H1 (cell line): ENCODE measurements around the gene MESD. TPM values are rescaled to one million over a fixed set of nuclear protein-coding genes. Genes with fewer than 3 reads are reported as not detected.

Experiments
- CTCF ChIA-PET: fragments of 300-600 bp; sonication (Branson Sonifier 250); formaldehyde crosslinking; loops from one replicate; lab custom pipeline; 2021; ENCODE audit not compliant: partially characterized antibody; lab: Charles Lee
- POLR2A ChIA-PET: fragments of 300-600 bp; sonication (Branson Sonifier 250); formaldehyde crosslinking; loops from one replicate; lab custom pipeline; 2021; ENCODE audit warnings: inconsistent platforms; ENCODE audit not compliant: partially characterized antibody; lab: Charles Lee
- DNase-seq, 2 experiments: peaks; one replicate each; pipeline versions ENCODE4 v3.0.0 to v3.0.0-alpha.2; 2010 to 2022; ENCODE audit warnings: low spot score in 2 of 2, low read depth in 1 of 2, mixed read lengths in 1 of 2
- FAIRE-seq: peaks from 2 replicates; lab custom pipeline; 2011; peaks lifted over from hg19 to GRCh38; lab: Jason Lieb, UNC
- H2AFZ ChIP-seq: 2 replicates; pipeline ENCODE4 v1.8.1; 2012; ENCODE audit warnings: low read length, inconsistent platforms
- H2AK5ac ChIP-seq: 2 replicates; pipeline ENCODE4 v1.6.1; 2013; ENCODE audit warnings: low read depth, low read length
- H2BK120ac ChIP-seq: replicated peaks from 2 replicates; pipeline ENCODE3; 2013; ENCODE audit warnings: low read depth, low read length, inconsistent platforms
- H2BK12ac ChIP-seq: 2 replicates; pipeline ENCODE4 v1.6.1; 2013; ENCODE audit warnings: low read depth, low read length
- H2BK15ac ChIP-seq: 2 replicates; pipeline ENCODE4 v1.6.1; 2013; ENCODE audit warnings: low read length
- H2BK20ac ChIP-seq: 2 replicates; pipeline ENCODE4 v1.6.1; 2013; ENCODE audit warnings: low read length
- H2BK5ac ChIP-seq: 2 replicates; pipeline ENCODE4 v1.6.1; 2013; ENCODE audit warnings: low read depth, low read length
- H3K14ac ChIP-seq: 2 replicates; pipeline ENCODE4 v1.6.1; 2013; ENCODE audit warnings: inconsistent platforms; ENCODE audit not compliant: insufficient read length
- H3K18ac ChIP-seq: 2 replicates; pipeline ENCODE4 v1.6.1; 2013; ENCODE audit warnings: low read length; ENCODE audit errors: extremely low read depth
- H3K23ac ChIP-seq: 2 replicates; pipeline ENCODE4 v1.6.1; 2013; ENCODE audit warnings: inconsistent platforms; ENCODE audit not compliant: insufficient read length
- H3K23me2 ChIP-seq: 2 replicates; pipeline ENCODE4 v1.6.1; 2013; ENCODE audit warnings: low read depth, low read length
- H3K27ac ChIP-seq: 2 replicates; pipeline ENCODE4 v1.6.1; 2011; ENCODE audit warnings: low read depth, low read length, inconsistent platforms
- H3K27me3 ChIP-seq, 4 experiments: replicated peaks in 1 of 4; 1 replicate in 1 of 4; 2 replicates in 3 of 4; pipeline versions ENCODE4 v1.6.1 to v1.8.1; 2011 to 2013; ENCODE audit warnings: low read length in 3 of 4, mild to moderate bottlenecking in 3 of 4, inconsistent platforms in 2 of 4, mixed read lengths in 2 of 4, moderate library complexity in 1 of 4; ENCODE audit not compliant: control insufficient read depth in 3 of 4, insufficient read depth in 3 of 4; ENCODE audit errors: extremely low read depth in 1 of 4
- H3K36me3 ChIP-seq, 4 experiments: 2 replicates each; pipeline versions ENCODE4 v1.6.1 to v1.8.1; 2011 to 2013; ENCODE audit warnings: mild to moderate bottlenecking in 4 of 4, low read length in 3 of 4, moderate library complexity in 2 of 4, control low read depth in 1 of 4, inconsistent platforms in 1 of 4; ENCODE audit not compliant: insufficient read depth in 4 of 4, control insufficient read depth in 2 of 4
- H3K4ac ChIP-seq: replicated peaks from 2 replicates; pipeline ENCODE3; 2013; ENCODE audit warnings: low read length, low read depth, mixed read lengths, inconsistent platforms; ENCODE audit not compliant: insufficient read length
- H3K4me1 ChIP-seq, 4 experiments: replicated peaks in 1 of 4; 1 replicate in 1 of 4; 2 replicates in 3 of 4; pipeline versions ENCODE4 v1.6.1 to v1.8.1; 2011 to 2013; ENCODE audit warnings: low read length in 3 of 4, inconsistent platforms in 2 of 4, mixed read lengths in 1 of 4; ENCODE audit not compliant: insufficient read depth in 4 of 4, control insufficient read depth in 3 of 4
- H3K4me2 ChIP-seq, 2 experiments: 2 replicates each; pipeline versions ENCODE4 v1.6.1 to v1.8.1; 2011 to 2013; ENCODE audit warnings: low read depth in 2 of 2, low read length in 2 of 2, control low read depth in 1 of 2, inconsistent platforms in 1 of 2, mild to moderate bottlenecking in 1 of 2; ENCODE audit not compliant: insufficient read depth in 1 of 2
- H3K4me3 ChIP-seq, 4 experiments: fragments of 200-600, 300-600 bp in 1 of 4; sonication (generic), shearing (Covaris generic), sonication (Bioruptor Twin) in 1 of 4; 2 replicates each; pipeline versions ENCODE4 v1.5.1 to v1.8.1; 2011 to 2016; ENCODE audit warnings: low read length in 4 of 4, low read depth in 3 of 4, control low read depth in 2 of 4, inconsistent platforms in 2 of 4, mild to moderate bottlenecking in 2 of 4, mixed read lengths in 1 of 4, moderate library complexity in 1 of 4; ENCODE audit not compliant: insufficient read depth in 2 of 4; ENCODE audit errors: extremely low read depth in 1 of 4
- H3K56ac ChIP-seq: replicated peaks from 2 replicates; pipeline ENCODE3; 2013; ENCODE audit warnings: low read depth, mild to moderate bottlenecking, mixed read lengths, low read length, inconsistent platforms; ENCODE audit not compliant: insufficient read length
- H3K79me1 ChIP-seq: 2 replicates; pipeline ENCODE4 v1.6.1; 2013; ENCODE audit warnings: low read depth, low read length, control low read depth
- H3K79me2 ChIP-seq, 2 experiments: 2 replicates each; pipeline versions ENCODE4 v1.6.1 to v1.8.1; 2012 to 2013; ENCODE audit warnings: low read length in 2 of 2, mild to moderate bottlenecking in 2 of 2, inconsistent platforms in 1 of 2; ENCODE audit not compliant: insufficient read depth in 2 of 2, control insufficient read depth in 1 of 2
- H3K9ac ChIP-seq, 4 experiments: replicated peaks in 1 of 4; 1 replicate in 1 of 4; 2 replicates in 3 of 4; pipeline versions ENCODE4 v1.6.1 to v1.8.1; 2011 to 2013; ENCODE audit warnings: low read depth in 3 of 4, low read length in 3 of 4, control low read depth in 2 of 4, mild to moderate bottlenecking in 2 of 4, moderate library complexity in 2 of 4, inconsistent platforms in 1 of 4; ENCODE audit errors: extremely low read depth in 1 of 4
- H3K9me3 ChIP-seq, 2 experiments: 2 replicates each; pipeline versions ENCODE4 v1.6.1 to v1.8.1; 2012 to 2013; ENCODE audit warnings: mild to moderate bottlenecking in 2 of 2, moderate library complexity in 2 of 2, control low read depth in 1 of 2, inconsistent platforms in 1 of 2, low read depth in 1 of 2, low read length in 1 of 2, mixed read lengths in 1 of 2; ENCODE audit not compliant: insufficient read depth in 2 of 2
- H4K20me1 ChIP-seq, 2 experiments: replicated peaks in 1 of 2; 2 replicates each; pipeline versions ENCODE3 to v1.8.1; 2011 to 2013; ENCODE audit warnings: inconsistent platforms in 2 of 2, low read length in 2 of 2, mild to moderate bottlenecking in 1 of 2; ENCODE audit not compliant: insufficient read depth in 2 of 2, control insufficient read depth in 1 of 2
- H4K5ac ChIP-seq: 2 replicates; pipeline ENCODE4 v1.6.1; 2013; ENCODE audit warnings: low read length, low read depth, mixed read lengths, inconsistent platforms; ENCODE audit not compliant: insufficient read length
- H4K8ac ChIP-seq: 2 replicates; pipeline ENCODE4 v1.8.0; 2013; ENCODE audit warnings: mild to moderate bottlenecking, moderate library complexity, low read length, inconsistent platforms; ENCODE audit not compliant: insufficient read depth; ENCODE audit errors: extremely low read depth
- H4K91ac ChIP-seq: replicated peaks from 2 replicates; pipeline ENCODE3; 2013; ENCODE audit warnings: low read length, mixed read lengths, inconsistent platforms; ENCODE audit not compliant: insufficient read length
- BCL11A ChIP-seq, 2 experiments: IDR thresholded peaks; one replicate each; pipeline ENCODE4 v1.6.1; 2011; ENCODE audit warnings: low read depth in 2 of 2, low read length in 2 of 2, mild to moderate bottlenecking in 2 of 2
- PHF8 ChIP-seq: fragments of 200-600 bp; sonication (generic); conservative IDR thresholded peaks from 2 replicates; pipeline ENCODE4 v1.7.1; 2012; ENCODE audit warnings: low read depth, mild to moderate bottlenecking, inconsistent platforms, low read length, moderate library complexity
- WGBS, 2 experiments: shearing (Covaris generic) in 1 of 2; methylation state at CpG; one replicate each; pipeline versions ENCODE4 v1.1.6 to v1.1.7; 2013 to 2015; ENCODE audit warnings: low lambda C conversion rate in 2 of 2, mixed read lengths in 2 of 2, inconsistent platforms in 1 of 2, low coverage in 1 of 2, missing lambda C conversion rate in 1 of 2; ENCODE audit not compliant: insufficient replicate concordance in 2 of 2, insufficient coverage in 1 of 2, insufficient read length in 1 of 2; ENCODE audit errors: extremely low coverage in 1 of 2, missing lambda C conversion rate in 1 of 2; 5-methylcytosine and 5-hydroxymethylcytosine counted together
- polyA plus RNA-seq, 7 experiments: library from polyadenylated mRNA; depleted of rRNA in 3 of 7; stranded (reverse) in 5 of 7; unstranded in 2 of 7; fragments of >200 nt in 5 of 7; fragments of 200-250 nt in 2 of 7; gene quantifications; 1 replicate in 5 of 7; 2 replicates in 1 of 7; 4 replicates in 1 of 7; pipeline versions ENCODE4 v1.2.1 to v1.2.3, GENCODE V29; 2011 to 2013; ENCODE audit warnings: missing spikeins in 2 of 7, mixed read lengths in 2 of 7
- total RNA-seq: library from RNA; stranded (reverse); fragmentation: NEBNext Ultra II Directional; extraction: Animal tissue kit (Norgen Biotek cat#: 25700); gene quantifications from 2 replicates; pipeline ENCODE4 v1.2.1, GENCODE V29; 2021

MESD gene
- total and polyA plus RNA-seq, 2 of the 8 experiments (the other 6 are each of a cell fraction or from before 2014, with no cell fraction given) = 11.0 to 28.3 TPM

DNA sequence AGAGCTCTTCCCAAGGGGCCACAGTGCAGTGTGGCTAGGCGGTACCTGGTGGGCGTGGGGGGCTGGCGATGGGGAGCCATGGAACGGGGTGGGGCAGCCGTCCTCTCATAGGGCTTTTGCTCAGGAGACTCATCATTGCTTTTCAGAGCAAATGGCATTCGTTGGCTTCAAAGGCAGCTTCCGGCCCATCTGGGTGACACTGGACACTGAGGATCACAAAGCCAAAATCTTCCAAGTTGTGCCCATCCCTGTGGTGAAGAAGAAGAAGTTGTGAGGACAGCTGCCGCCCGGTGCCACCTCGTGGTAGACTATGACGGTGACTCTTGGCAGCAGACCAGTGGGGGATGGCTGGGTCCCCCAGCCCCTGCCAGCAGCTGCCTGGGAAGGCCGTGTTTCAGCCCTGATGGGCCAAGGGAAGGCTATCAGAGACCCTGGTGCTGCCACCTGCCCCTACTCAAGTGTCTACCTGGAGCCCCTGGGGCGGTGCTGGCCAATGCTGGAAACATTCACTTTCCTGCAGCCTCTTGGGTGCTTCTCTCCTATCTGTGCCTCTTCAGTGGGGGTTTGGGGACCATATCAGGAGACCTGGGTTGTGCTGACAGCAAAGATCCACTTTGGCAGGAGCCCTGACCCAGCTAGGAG lies 40.8 kb downstream of the MESD start:
- no peak overlapping the region for H3K18ac ChIP-seq
- no peak overlapping the region for H2BK120ac ChIP-seq
- H4K8ac ChIP-seq = no peak overlapping the region; the same call in 1 of the 2 replicates
- no peak overlapping the region for H2AFZ ChIP-seq
- H3K4me1 ChIP-seq = peaks cover 0 to 3% (median 0%) of the 10 kb centered on the region in 4 experiments; a peak in 2 of 7 replicates
- no peak overlapping the region for H3K4ac ChIP-seq
- ChIA-PET CTCF (interaction anchor here (1.2 to 2.0 kb wide), 5 partner anchors 8 to 48 kb away, joined by 3 to 10 read pairs (median 4); no protein-coding TSS in a partner anchor), POLR2A (no interaction called here)
- no peaks in the 10 kb centered on the region for H3K27me3 ChIP-seq
- WGBS, 2 experiments = 93% methylated on average over 9 of the region's 13 CpGs; no CpG with 5 or more reads in 1 of the 2 experiments
- no peaks in the 10 kb centered on the region for H3K79me2 ChIP-seq
- no peak overlapping the region for H2BK15ac ChIP-seq
- no peaks in the 10 kb centered on the region for H3K9me3 ChIP-seq
- no peak overlapping the region for H3K4me3 ChIP-seq
- H2BK20ac ChIP-seq = no peak overlapping the region
- no peak overlapping the region for H4K91ac ChIP-seq
- no peak overlapping the region for H3K9ac ChIP-seq
- peaks cover 6 to 27% (median 10%) of the 10 kb centered on the region in 4 experiments; a peak in 4 of 8 replicates for H3K36me3 ChIP-seq
- H2BK12ac ChIP-seq = no peak overlapping the region
- DNase-seq (no peak), FAIRE-seq (no peak)
- H4K20me1 ChIP-seq = no peaks in the 10 kb centered on the region
- H3K14ac ChIP-seq = no peak overlapping the region
- H2BK5ac ChIP-seq = no peak overlapping the region
- peaks cover 6% of the 10 kb centered on the region for H3K79me1 ChIP-seq
- no peak overlapping the region for H2AK5ac ChIP-seq
- no peak overlapping the region for H4K5ac ChIP-seq
- no peak overlapping the region for H3K23ac ChIP-seq
- no peak overlapping the region for H3K4me2 ChIP-seq
- H3K23me2 ChIP-seq = no peaks in the 10 kb centered on the region
- no peak overlapping the region for H3K56ac ChIP-seq
- H3K27ac ChIP-seq = no peak overlapping the region
- TF ChIP-seq PHF8 (no peak), BCL11A (IDR thresholded peaks at IDR 0.05; ENCODE audit: low read depth in 2 of 2, low read length in 2 of 2) (no peak)
